ENCODE data around the gene ARID1A.

DNA sequence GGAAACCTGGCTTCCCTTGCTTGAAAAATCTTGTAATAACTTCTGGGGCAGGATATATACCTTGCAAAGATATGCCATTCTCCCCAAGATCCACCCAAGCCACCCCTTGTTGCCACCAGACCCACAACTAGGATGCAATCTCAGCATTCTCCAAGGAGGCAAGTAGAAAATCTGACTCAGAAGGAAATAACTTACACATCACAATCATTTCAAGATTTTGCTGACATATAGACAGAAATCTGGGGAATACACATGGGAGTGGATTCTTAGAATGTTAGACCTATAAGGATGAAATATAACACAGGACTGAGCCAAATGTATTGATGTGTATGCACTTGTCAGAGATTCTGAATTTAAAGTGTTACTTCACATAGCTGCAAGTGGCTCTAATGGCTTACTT is 115.9 kb downstream of the ARID1A start:
- TF ChIP-seq, protein P1, sequence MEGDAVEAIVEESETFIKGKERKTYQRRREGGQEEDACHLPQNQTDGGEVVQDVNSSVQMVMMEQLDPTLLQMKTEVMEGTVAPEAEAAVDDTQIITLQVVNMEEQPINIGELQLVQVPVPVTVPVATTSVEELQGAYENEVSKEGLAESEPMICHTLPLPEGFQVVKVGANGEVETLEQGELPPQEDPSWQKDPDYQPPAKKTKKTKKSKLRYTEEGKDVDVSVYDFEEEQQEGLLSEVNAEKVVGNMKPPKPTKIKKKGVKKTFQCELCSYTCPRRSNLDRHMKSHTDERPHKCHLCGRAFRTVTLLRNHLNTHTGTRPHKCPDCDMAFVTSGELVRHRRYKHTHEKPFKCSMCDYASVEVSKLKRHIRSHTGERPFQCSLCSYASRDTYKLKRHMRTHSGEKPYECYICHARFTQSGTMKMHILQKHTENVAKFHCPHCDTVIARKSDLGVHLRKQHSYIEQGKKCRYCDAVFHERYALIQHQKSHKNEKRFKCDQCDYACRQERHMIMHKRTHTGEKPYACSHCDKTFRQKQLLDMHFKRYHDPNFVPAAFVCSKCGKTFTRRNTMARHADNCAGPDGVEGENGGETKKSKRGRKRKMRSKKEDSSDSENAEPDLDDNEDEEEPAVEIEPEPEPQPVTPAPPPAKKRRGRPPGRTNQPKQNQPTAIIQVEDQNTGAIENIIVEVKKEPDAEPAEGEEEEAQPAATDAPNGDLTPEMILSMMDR (IDR thresholded peaks at IDR 0.05): no peak
- TF ChIP-seq POLR2A (IDR thresholded peaks at IDR 0.05): no peak

Data from heart left ventricle (tissue), 13 donors.